ENCODE results near the gene CLIC4.

DNA sequence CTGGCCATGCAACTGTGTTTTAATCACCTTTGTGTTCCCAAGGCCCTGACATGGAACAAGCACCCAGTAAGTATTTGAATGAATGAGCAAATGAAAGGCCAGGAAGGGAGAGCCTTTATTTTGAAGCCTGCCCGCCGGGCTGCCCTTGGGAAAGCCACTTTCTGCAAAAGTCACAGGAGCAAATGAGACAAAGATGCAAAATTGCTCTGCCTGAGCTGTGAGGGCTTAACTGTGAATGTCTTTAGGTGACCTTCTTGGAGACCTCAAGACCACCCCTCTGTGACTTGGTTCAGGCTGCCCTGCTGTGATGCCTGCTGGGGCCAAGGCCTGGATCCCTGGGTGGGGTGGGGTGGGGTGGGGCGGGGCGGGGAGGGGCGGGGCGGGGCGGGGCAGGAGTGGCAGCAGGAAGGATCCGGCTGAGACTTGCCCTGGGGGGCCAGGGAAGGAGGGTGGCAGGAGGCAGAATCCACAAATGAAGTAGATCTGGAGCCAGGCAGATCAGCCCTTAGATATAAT, 130.8 kb downstream of the CLIC4 start:
- TF ChIP-seq CTCF (IDR thresholded peaks at IDR 0.05) = no peak
- no peak for TF ChIP-seq POLR2AphosphoS5 (IDR thresholded peaks at IDR 0.05)
